ENCODE data around the gene DIAPH2.

DIAPH2 gene

DNA sequence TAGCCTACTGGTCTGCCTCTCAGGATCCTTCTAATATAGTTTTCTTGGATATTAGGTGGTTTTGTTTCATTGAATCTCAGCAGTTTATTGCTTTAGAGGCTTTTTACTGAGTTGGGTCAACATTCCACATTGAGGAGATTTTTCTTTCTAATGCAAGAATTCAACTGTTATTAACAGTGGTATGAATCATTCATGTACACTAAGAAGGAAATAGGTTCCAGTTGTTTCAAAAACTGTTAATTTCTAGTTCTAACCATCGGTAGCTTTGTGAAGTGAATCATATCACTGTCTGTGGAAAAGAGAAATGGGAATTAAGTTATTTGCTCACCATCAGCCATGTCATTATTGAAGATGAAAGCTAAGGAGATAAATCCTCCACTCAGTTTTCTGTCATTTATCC is 530.5 kb downstream of the DIAPH2 start:
- no peaks in the 10 kb centered on the region for H3K4me1 ChIP-seq (ENCODE audit: control insufficient read depth, insufficient read depth, low read length)
- no peaks in the 10 kb centered on the region for H3K9me3 ChIP-seq (ENCODE audit: control insufficient read depth, insufficient read depth, low read depth, low read length)
- H3K36me3 ChIP-seq (ENCODE audit: control insufficient read depth, insufficient read depth, low read length): no peaks in the 10 kb centered on the region
- no peak overlapping the region for H3K9ac ChIP-seq (ENCODE audit: low read length)
- no peaks in the 10 kb centered on the region for H3K27me3 ChIP-seq (ENCODE audit: control insufficient read depth, insufficient read depth, low read length)
- H3K4me3 ChIP-seq (ENCODE audit: low read depth, low read length): no peak overlapping the region
- H3K27ac ChIP-seq (ENCODE audit: low read depth, low read length): no peak overlapping the region

DNA sequence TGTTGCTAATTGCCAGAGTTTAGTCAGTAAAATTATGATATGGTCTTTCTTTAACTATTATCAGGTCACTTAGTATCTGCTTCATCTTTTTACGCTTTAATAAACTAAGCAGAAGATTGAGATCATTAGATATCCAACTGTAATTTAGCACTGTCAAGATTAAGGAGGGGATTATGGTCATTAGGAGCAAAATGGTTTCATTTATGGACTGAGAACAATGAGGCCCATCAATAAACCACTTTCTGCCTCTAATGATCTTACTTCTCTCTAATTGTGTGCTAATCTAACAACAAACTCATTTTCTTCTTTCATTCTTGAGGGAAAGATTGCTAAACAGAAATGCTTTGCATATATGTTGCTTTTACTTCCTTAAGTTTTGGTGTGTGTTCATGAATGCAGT is 539.5 kb downstream of the DIAPH2 start:
- Histone ChIP-seq H3K4me3 (ENCODE audit: low read depth, low read length) (no peak overlapping the region), H3K9ac (ENCODE audit: low read length) (no peak overlapping the region), H3K27ac (ENCODE audit: low read depth, low read length) (no peak overlapping the region), H3K9me3 (ENCODE audit: control insufficient read depth, insufficient read depth, low read depth, low read length) (no peaks in the 10 kb centered on the region), H3K4me1 (ENCODE audit: control insufficient read depth, insufficient read depth, low read length) (0 out of 2 replicates have a peak, but pooled peaks cover 4% of the 10 kb centered on the region), H3K36me3 (ENCODE audit: control insufficient read depth, insufficient read depth, low read length) (no peaks in the 10 kb centered on the region), H3K27me3 (ENCODE audit: control insufficient read depth, insufficient read depth, low read length) (no peaks in the 10 kb centered on the region)

DNA sequence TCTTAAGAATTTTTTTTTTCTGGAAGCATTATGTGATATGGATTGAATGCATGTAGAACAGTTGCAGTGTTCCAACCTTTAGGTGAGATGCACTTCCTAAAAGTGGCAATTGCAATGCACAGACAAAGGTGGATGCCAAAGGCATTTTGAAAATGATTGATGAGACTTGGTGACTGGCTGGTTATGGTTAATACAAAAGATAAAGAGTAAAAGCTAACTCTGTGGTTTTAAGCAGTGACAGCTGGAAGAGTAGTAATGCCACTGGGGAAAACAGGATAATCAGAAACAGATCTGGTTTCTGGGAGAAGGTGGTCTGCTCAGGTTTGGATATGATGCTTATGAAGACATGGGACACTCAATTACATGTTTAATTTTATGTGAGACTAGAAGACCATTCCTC is 544.7 kb downstream of the DIAPH2 start:
- H3K9me3 ChIP-seq (ENCODE audit: control insufficient read depth, insufficient read depth, low read depth, low read length): no peaks in the 10 kb centered on the region
- no peak overlapping the region for H3K27ac ChIP-seq (ENCODE audit: low read depth, low read length)
- H3K27me3 ChIP-seq (ENCODE audit: control insufficient read depth, insufficient read depth, low read length): no peaks in the 10 kb centered on the region
- no peak overlapping the region for H3K4me3 ChIP-seq (ENCODE audit: low read depth, low read length)
- H3K36me3 ChIP-seq (ENCODE audit: control insufficient read depth, insufficient read depth, low read length): no peaks in the 10 kb centered on the region
- no peak overlapping the region for H3K9ac ChIP-seq (ENCODE audit: low read length)
- H3K4me1 ChIP-seq (ENCODE audit: control insufficient read depth, insufficient read depth, low read length): 0 out of 2 replicates have a peak, but pooled peaks cover 4% of the 10 kb centered on the region

- Histone ChIP-seq H3K9me3 (ENCODE audit: control insufficient read depth, insufficient read depth, low read depth, low read length) (no peaks in the 10 kb centered on the region), H3K27ac (ENCODE audit: low read depth, low read length) (no peak overlapping the region), H3K9ac (ENCODE audit: low read length) (no peak overlapping the region), H3K4me1 (ENCODE audit: control insufficient read depth, insufficient read depth, low read length) (no peaks in the 10 kb centered on the region), H3K36me3 (ENCODE audit: control insufficient read depth, insufficient read depth, low read length) (no peaks in the 10 kb centered on the region), H3K4me3 (ENCODE audit: low read depth, low read length) (no peak overlapping the region), H3K27me3 (ENCODE audit: control insufficient read depth, insufficient read depth, low read length) (no peaks in the 10 kb centered on the region)
These were observed 546.3 kb downstream of the DIAPH2 start for GRCh38 chrX:97230948-97231347.

DNA sequence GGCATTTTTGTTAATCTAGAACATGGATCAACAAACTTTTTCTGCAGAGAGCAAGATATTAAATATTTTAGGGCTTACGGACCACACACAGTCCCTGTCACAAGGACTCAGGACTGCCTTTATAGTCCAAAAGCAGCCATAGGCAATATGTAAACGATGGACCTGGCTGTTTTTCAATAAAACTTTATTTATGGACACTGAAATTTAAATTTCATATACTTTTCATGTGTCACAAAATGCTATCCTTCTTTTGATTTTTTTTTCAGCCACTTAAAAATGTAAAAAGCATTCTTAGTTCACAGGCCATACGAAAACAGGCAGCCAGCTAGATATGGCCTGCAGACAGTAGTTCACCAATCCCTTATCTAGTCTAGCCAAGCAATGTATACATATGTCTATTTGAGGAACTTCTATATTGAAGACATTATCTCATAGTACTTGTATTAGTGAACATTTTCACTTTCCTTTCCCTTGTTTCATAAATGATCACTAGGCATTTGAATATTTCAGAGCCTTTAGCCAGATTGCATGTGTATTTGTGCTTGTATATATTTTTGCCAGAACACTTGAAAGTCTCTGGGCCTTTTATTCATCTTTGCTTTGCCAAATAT is 549.9 kb downstream of the DIAPH2 start:
- H3K27me3 ChIP-seq (ENCODE audit: control insufficient read depth, insufficient read depth, low read length): no peaks in the 10 kb centered on the region
- no peaks in the 10 kb centered on the region for H3K9me3 ChIP-seq (ENCODE audit: control insufficient read depth, insufficient read depth, low read depth, low read length)
- no peak overlapping the region for H3K27ac ChIP-seq (ENCODE audit: low read depth, low read length)
- no peak overlapping the region for H3K9ac ChIP-seq (ENCODE audit: low read length)
- H3K36me3 ChIP-seq (ENCODE audit: control insufficient read depth, insufficient read depth, low read length): no peaks in the 10 kb centered on the region
- H3K4me1 ChIP-seq (ENCODE audit: control insufficient read depth, insufficient read depth, low read length): peaks cover 14% of the 10 kb centered on the region
- H3K4me3 ChIP-seq (ENCODE audit: low read depth, low read length): no peak overlapping the region

DNA sequence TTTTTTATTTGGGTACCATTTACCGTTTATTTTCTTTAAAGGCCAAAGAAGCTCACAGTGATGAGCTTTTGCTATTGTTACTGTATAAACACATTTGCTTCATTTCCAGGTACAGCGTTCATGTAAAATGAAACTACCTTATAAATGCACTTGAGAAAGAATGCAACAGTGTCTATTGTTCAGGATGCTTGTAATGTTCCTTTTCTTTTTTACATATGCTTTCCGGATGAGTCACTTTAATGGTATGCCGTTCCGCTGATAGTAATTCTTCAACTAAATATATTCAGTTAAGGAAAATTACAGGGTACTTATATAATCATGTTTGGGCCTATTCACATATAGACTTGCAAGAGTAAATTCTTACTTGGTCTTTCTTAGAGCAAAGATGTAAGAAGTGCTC is 554.0 kb downstream of the DIAPH2 start:
- Histone ChIP-seq H3K27ac (ENCODE audit: low read depth, low read length) (peak overlapping the region; percentile 44; the same call in 1 of the 2 replicates), H3K4me3 (ENCODE audit: low read depth, low read length) (no peak overlapping the region)

GRCh38 chrX:97252111-97252510 is 567.5 kb downstream of the DIAPH2 start:
- Histone ChIP-seq H3K4me3 (ENCODE audit: low read depth, low read length) (no peak overlapping the region; the same call in 1 of the 2 replicates), H3K27ac (ENCODE audit: low read depth, low read length) (no peak overlapping the region), H3K4me1 (ENCODE audit: control insufficient read depth, insufficient read depth, low read length) (peaks cover 37% of the 10 kb centered on the region), H3K9me3 (ENCODE audit: control insufficient read depth, insufficient read depth, low read depth, low read length) (no peaks in the 10 kb centered on the region), H3K27me3 (ENCODE audit: control insufficient read depth, insufficient read depth, low read length) (no peaks in the 10 kb centered on the region), H3K9ac (ENCODE audit: low read length) (no peak overlapping the region), H3K36me3 (ENCODE audit: control insufficient read depth, insufficient read depth, low read length) (no peaks in the 10 kb centered on the region)

More for the DNA sequence above, 554.0 kb downstream of the DIAPH2 start:
- Histone ChIP-seq H3K9ac (ENCODE audit: low read length) (no peak overlapping the region), H3K27me3 (ENCODE audit: control insufficient read depth, insufficient read depth, low read length) (no peaks in the 10 kb centered on the region), H3K9me3 (ENCODE audit: control insufficient read depth, insufficient read depth, low read depth, low read length) (no peaks in the 10 kb centered on the region), H3K36me3 (ENCODE audit: control insufficient read depth, insufficient read depth, low read length) (no peaks in the 10 kb centered on the region), H3K4me1 (ENCODE audit: control insufficient read depth, insufficient read depth, low read length) (peaks cover 14% of the 10 kb centered on the region)

- H3K27me3 ChIP-seq (ENCODE audit: control insufficient read depth, insufficient read depth, low read length): no peaks in the 10 kb centered on the region
- H3K9me3 ChIP-seq (ENCODE audit: control insufficient read depth, insufficient read depth, low read depth, low read length): no peaks in the 10 kb centered on the region
- H3K36me3 ChIP-seq (ENCODE audit: control insufficient read depth, insufficient read depth, low read length): no peaks in the 10 kb centered on the region
- H3K27ac ChIP-seq (ENCODE audit: low read depth, low read length): no peak overlapping the region
- no peak overlapping the region for H3K4me3 ChIP-seq (ENCODE audit: low read depth, low read length)
- H3K9ac ChIP-seq (ENCODE audit: low read length): no peak overlapping the region
- H3K4me1 ChIP-seq (ENCODE audit: control insufficient read depth, insufficient read depth, low read length): peaks cover 6% of the 10 kb centered on the region; the same call in 1 of the 2 replicates
These were observed 576.0 kb downstream of the DIAPH2 start for GRCh38 chrX:97260679-97261078.

DNA sequence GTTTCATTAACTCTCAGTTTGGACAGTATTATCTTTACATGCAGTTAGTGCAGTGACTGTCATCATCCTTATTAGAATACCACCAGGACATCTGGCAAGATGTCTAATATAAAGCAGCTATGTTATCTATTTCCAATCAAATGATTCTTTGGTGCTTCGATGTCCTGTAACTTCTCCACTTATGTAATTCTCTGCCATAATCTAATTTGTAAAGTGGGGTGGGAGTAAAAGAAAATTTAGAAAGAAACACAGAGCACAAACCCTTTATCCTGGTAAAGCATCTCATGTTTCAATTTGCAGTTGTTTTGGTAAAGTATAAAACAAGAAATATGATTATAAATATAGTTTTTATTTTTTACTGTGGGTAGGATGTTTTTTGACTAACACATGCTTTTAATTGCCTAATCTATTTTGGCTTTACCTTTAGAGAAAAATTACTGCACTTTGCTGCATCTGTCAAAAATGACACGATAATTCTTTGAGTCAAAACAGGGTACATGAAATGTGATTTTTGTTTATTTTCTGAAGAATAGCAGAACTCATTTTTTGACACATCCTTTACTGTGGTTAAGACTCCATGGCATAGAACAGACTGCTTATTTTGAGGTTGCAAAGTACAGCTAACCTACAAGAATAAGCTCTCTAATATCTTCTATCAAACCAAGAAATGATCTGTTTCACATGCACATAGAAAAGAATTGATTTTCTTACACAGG is 581.9 kb downstream of the DIAPH2 start:
- H3K9me3 ChIP-seq (ENCODE audit: control insufficient read depth, insufficient read depth, low read depth, low read length): no peaks in the 10 kb centered on the region
- peaks cover 26% of the 10 kb centered on the region for H3K4me1 ChIP-seq (ENCODE audit: control insufficient read depth, insufficient read depth, low read length)
- no peaks in the 10 kb centered on the region for H3K36me3 ChIP-seq (ENCODE audit: control insufficient read depth, insufficient read depth, low read length)
- H3K27ac ChIP-seq (ENCODE audit: low read depth, low read length): 0 out of 2 replicates have a peak overlapping the region, but pooled peaks have one; percentile 1
- H3K4me3 ChIP-seq (ENCODE audit: low read depth, low read length): no peak overlapping the region
- no peak overlapping the region for H3K9ac ChIP-seq (ENCODE audit: low read length)
- no peaks in the 10 kb centered on the region for H3K27me3 ChIP-seq (ENCODE audit: control insufficient read depth, insufficient read depth, low read length)

DNA sequence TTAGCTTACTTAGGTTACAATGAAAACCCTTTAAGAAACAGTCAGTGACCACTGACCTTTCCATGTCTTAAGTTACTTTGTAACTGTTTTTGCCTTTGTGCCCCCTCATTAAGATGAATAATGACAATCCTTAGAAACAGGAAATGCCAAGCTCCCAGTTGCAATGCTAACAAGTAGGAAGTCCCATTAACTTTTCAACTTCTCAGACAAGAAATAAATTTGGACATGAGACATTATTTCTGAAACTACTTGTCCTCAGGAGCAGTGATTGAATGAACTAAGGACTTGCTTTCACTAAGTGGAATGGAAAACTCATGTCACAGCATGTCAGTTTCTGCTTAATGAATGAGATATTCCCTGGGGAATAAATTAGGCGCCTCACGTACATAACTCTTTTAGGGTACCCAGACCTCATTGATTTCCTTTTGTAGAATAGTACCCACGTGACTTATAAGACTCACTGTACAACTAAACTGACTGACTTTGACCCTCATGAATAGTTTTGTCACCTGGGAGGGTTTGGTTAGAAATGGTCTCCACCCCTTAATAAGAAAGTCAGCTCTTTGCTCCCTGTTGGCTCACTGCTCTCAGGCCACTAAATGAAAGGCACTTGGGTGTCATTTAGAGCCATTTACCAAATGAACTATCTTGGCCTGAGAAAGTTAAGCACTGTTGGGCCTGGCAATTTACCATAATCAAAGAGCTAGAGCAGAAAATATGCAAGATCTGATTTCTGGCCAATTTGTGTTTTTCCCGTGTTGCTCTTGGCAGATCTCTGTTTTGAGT is 582.9 kb downstream of the DIAPH2 start:
- Histone ChIP-seq H3K9ac (ENCODE audit: low read length) (no peak overlapping the region), H3K4me3 (ENCODE audit: low read depth, low read length) (no peak overlapping the region), H3K4me1 (ENCODE audit: control insufficient read depth, insufficient read depth, low read length) (peaks cover 26% of the 10 kb centered on the region), H3K27me3 (ENCODE audit: control insufficient read depth, insufficient read depth, low read length) (no peaks in the 10 kb centered on the region), H3K9me3 (ENCODE audit: control insufficient read depth, insufficient read depth, low read depth, low read length) (no peaks in the 10 kb centered on the region), H3K36me3 (ENCODE audit: control insufficient read depth, insufficient read depth, low read length) (no peaks in the 10 kb centered on the region), H3K27ac (ENCODE audit: low read depth, low read length) (0 out of 2 replicates have a peak overlapping the region, but pooled peaks have one; percentile 1)

DNA sequence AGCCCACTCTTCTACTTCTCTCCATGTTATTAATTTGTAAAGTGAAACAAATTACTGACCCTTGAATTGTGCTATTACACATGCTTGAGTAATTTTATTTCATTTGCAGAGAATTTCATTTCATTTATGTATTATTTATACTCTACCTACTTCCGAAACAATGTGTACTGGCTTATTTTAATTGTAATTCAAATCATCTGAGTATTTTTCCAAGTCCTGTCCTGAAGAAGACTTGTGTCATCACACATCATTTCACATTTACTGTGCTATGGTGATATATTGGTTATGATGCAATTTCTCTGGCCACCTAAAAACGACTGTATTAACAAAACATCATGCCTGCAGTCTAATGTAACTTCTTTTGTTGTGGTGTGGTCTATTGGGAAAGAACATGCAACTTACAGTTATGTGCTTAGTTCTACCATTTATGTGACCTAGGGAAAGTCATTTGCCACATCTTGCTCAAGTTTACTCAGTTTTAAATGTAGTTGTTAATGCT is 583.6 kb downstream of the DIAPH2 start:
- no peaks in the 10 kb centered on the region for H3K36me3 ChIP-seq (ENCODE audit: control insufficient read depth, insufficient read depth, low read length)
- no peaks in the 10 kb centered on the region for H3K9me3 ChIP-seq (ENCODE audit: control insufficient read depth, insufficient read depth, low read depth, low read length)
- H3K4me1 ChIP-seq (ENCODE audit: control insufficient read depth, insufficient read depth, low read length): peaks cover 26% of the 10 kb centered on the region
- H3K27ac ChIP-seq (ENCODE audit: low read depth, low read length): no peak overlapping the region
- no peak overlapping the region for H3K4me3 ChIP-seq (ENCODE audit: low read depth, low read length)
- H3K9ac ChIP-seq (ENCODE audit: low read length): no peak overlapping the region
- no peaks in the 10 kb centered on the region for H3K27me3 ChIP-seq (ENCODE audit: control insufficient read depth, insufficient read depth, low read length)

Measured in HUES6 (cell line).